Measurements from ENCODE around the gene PRKN.

- TF ChIP-seq CTCF (IDR thresholded peaks at IDR 0.05; ENCODE audit: low read depth, low read length) (no peak), EZH2phosphoT487 (IDR thresholded peaks at IDR 0.05; ENCODE audit: low read depth) (no peak)
Measured at GRCh38 chr6:162234631-162235030, 492.9 kb downstream of the PRKN start.

Data from OCI-LY3 (cell line).